ENCODE measurements around the gene RAVER2. TPM values are rescaled to one million over a fixed set of nuclear protein-coding genes. Genes with fewer than 3 reads are reported as not detected.
"Not testable (repeated sequence)": the region's sequence is repeated elsewhere in the genome, so short reads cannot be mapped to it uniquely, and the experiment has no call there.

RAVER2 gene
- polyA plus RNA-seq, 2 of the 4 experiments (the other 2 are of a cell fraction) = 6.2 to 17.2 TPM

DNA sequence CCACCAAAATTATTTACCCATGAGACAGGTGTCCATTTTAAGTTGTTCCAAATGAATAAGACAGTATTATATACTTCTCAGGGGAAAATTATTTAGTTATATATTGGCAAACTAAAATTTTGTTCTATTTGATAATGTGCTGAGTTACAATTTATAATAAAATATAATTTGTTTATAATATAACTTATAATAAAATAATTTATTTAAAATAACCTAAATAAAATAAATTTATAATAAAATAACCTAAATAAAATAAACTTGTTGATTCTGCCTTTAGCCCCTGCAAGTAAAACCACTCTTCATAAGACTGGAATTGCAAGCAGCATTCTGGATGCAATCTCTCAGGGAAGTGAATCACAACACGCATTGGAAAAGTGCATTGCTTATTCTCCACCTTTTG, 69.6 kb downstream of the RAVER2 start:
- Histone ChIP-seq H3K4me1 (no peaks in the 10 kb centered on the region), H3K9me3 (no peaks in the 10 kb centered on the region), H3K4me2 (no peak overlapping the region), H3K27ac (no peak overlapping the region), H3K4me3 (no peak overlapping the region)
- no peak for ATAC-seq
- no peak for TF ChIP-seq POLR2AphosphoS2 (conservative IDR thresholded peaks at IDR 0.05; ENCODE audit: low read length)
- no peak for TF ChIP-seq RCOR1 (IDR thresholded peaks at IDR 0.05; ENCODE audit: low read depth, low read length)
- TF ChIP-seq RARB (CRISPR knock-in tag; IDR thresholded peaks at IDR 0.05) = no peak
- TF ChIP-seq JUN (IDR thresholded peaks at IDR 0.05) = no peak
- TF ChIP-seq, protein P1, sequence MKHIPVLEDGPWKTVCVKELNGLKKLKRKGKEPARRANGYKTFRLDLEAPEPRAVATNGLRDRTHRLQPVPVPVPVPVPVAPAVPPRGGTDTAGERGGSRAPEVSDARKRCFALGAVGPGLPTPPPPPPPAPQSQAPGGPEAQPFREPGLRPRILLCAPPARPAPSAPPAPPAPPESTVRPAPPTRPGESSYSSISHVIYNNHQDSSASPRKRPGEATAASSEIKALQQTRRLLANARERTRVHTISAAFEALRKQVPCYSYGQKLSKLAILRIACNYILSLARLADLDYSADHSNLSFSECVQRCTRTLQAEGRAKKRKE (CRISPR knock-in tag; IDR thresholded peaks at IDR 0.05; ENCODE audit: low read depth) = no peak
- no peak for TF ChIP-seq ESRRA (IDR thresholded peaks at IDR 0.05; ENCODE audit: borderline replicate concordance, low read length)
- TF ChIP-seq, protein P2, sequence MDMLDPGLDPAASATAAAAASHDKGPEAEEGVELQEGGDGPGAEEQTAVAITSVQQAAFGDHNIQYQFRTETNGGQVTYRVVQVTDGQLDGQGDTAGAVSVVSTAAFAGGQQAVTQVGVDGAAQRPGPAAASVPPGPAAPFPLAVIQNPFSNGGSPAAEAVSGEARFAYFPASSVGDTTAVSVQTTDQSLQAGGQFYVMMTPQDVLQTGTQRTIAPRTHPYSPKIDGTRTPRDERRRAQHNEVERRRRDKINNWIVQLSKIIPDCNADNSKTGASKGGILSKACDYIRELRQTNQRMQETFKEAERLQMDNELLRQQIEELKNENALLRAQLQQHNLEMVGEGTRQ (IDR thresholded peaks at IDR 0.05) = no peak
- no peak for TF ChIP-seq JUNB (IDR thresholded peaks at IDR 0.05)
- TF ChIP-seq, protein P3, sequence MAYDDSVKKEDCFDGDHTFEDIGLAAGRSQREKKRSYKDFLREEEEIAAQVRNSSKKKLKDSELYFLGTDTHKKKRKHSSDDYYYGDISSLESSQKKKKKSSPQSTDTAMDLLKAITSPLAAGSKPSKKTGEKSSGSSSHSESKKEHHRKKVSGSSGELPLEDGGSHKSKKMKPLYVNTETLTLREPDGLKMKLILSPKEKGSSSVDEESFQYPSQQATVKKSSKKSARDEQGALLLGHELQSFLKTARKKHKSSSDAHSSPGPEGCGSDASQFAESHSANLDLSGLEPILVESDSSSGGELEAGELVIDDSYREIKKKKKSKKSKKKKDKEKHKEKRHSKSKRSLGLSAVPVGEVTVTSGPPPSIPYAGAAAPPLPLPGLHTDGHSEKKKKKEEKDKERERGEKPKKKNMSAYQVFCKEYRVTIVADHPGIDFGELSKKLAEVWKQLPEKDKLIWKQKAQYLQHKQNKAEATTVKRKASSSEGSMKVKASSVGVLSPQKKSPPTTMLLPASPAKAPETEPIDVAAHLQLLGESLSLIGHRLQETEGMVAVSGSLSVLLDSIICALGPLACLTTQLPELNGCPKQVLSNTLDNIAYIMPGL (CRISPR knock-in tag; IDR thresholded peaks at IDR 0.05; ENCODE audit: borderline replicate concordance) = no peak
- TF ChIP-seq PHF8 (IDR thresholded peaks at IDR 0.05; ENCODE audit: borderline replicate concordance, low read depth) = no peak
- no peak for TF ChIP-seq HEYL (CRISPR knock-in tag; IDR thresholded peaks at IDR 0.05)
- TF ChIP-seq, protein P4, sequence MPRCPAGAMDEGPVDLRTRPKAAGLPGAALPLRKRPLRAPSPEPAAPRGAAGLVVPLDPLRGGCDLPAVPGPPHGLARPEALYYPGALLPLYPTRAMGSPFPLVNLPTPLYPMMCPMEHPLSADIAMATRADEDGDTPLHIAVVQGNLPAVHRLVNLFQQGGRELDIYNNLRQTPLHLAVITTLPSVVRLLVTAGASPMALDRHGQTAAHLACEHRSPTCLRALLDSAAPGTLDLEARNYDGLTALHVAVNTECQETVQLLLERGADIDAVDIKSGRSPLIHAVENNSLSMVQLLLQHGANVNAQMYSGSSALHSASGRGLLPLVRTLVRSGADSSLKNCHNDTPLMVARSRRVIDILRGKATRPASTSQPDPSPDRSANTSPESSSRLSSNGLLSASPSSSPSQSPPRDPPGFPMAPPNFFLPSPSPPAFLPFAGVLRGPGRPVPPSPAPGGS (IDR thresholded peaks at IDR 0.05) = no peak
- TF ChIP-seq RAD21 (conservative IDR thresholded peaks at IDR 0.05 in 1 of 2, IDR thresholded peaks at IDR 0.05 in 1 of 2) = no peak
- no peak for TF ChIP-seq HDAC2 (IDR thresholded peaks at IDR 0.05)
- TF ChIP-seq BHLHE40 (IDR thresholded peaks at IDR 0.05; ENCODE audit: low read depth, low read length) = no peak
- TF ChIP-seq POLR2A (IDR thresholded peaks at IDR 0.05; ENCODE audit: low read length) = no peak
- TF ChIP-seq EHMT2 (IDR thresholded peaks at IDR 0.05; ENCODE audit: low read depth) = no peak
- TF ChIP-seq MYC (IDR thresholded peaks at IDR 0.05; ENCODE audit: borderline replicate concordance, low read length) = no peak
- ChIA-PET POLR2A (no interaction called here), CTCF (no interaction called here)
- no peak for FAIRE-seq
- WGBS (ENCODE audit: missing lambda C conversion rate) = 94% methylated on average over 1 of the region's 1 CpG
- no peak for DNase-seq (ENCODE audit: low read depth in 1 of 2, low spot score in 1 of 2)

DNA sequence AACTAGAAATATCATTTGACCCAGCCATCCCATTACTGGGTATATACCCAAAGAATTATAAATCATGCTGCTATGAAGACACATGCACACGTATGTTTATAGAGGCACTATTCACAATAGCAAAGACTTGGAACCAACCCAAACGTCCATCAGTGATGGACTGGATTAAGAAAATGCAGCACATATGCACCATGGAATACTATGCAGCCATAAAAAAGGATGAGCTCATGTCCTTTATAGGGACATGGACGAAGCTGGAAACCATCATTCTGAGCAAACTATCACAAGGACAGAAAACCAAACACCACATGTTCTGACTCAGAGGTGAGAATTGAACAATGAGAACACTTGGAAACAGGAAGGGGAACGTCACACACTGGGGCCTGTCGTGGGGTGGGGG, 72.5 kb downstream of the RAVER2 start:
- DNase-seq (ENCODE audit: low read depth in 1 of 2, low spot score in 1 of 2); H3K4me1 ChIP-seq; H3K27ac ChIP-seq; H3K4me3 ChIP-seq; FAIRE-seq; CTCF ChIA-PET; ATAC-seq; H3K4me2 ChIP-seq; POLR2A ChIA-PET; H3K9me3 ChIP-seq: not testable (repeated sequence)
- 81% methylated on average over 4 of the region's 5 CpGs for WGBS (ENCODE audit: missing lambda C conversion rate)

DNA sequence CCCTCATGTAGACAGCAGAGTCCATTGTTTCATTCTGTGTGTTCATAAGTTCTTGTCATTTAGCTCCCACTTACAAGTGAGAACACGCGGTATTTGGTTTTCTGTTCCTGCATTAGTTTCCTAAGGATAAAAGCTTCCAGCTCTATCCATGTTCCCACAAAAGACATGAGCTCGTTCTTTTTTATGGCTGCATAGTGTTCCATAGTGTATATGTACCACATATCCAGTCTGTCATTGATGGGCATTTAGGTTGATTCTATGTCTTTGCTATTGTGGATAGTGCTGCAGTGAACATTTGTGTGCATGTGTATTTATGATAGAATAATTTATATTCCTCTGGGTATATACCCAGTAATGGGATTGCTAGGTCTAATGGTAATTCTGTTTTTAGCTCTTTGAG, 75.7 kb downstream of the RAVER2 start:
- H3K4me2 ChIP-seq; H3K27ac ChIP-seq; H3K4me3 ChIP-seq; ATAC-seq; H3K4me1 ChIP-seq; FAIRE-seq; DNase-seq (ENCODE audit: low read depth in 1 of 2, low spot score in 1 of 2); CTCF ChIA-PET; H3K9me3 ChIP-seq; POLR2A ChIA-PET: not testable (repeated sequence)
- WGBS (ENCODE audit: missing lambda C conversion rate) = 95% methylated on average over 3 of the region's 3 CpGs

All from A549 (cell line).